PC-9 (cell line): ENCODE results near the gene DENND1A.

Experiments used
- EZH2 ChIP-seq: fragments of 200-600 bp; sonication (generic); IDR thresholded peaks from 2 replicates; pipeline ENCODE4 v1.8.0; 2017; ENCODE audit warnings: antibody characterized with exemption, low read depth
- TF ChIP-seq, protein P1 (sequence below): fragments of 200-600 bp; sonication (generic); conservative IDR thresholded peaks from 2 replicates; pipeline ENCODE4 v1.6.1; 2017; ENCODE audit warnings: mixed run types, antibody characterized with exemption, mild to moderate bottlenecking, moderate library complexity

DNA sequence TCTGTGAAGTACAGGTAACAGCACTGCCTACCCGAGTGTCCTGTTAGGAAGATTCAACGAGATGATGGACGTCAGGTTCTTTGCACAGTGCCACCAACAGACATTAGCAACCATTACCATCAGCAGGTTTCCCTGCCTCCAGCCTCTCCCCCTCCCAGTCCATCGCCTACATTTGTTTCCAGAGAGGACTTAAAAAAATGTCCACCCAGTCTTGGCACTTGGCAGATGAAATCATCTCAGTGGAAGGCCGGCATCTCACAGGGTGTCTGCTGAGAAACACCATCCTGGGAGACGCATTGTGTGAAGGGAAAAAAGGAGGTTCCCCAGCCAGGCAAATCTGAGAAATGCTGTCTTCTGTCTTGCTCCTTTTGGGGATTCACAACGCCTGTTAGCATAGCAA is 515.7 kb downstream of the DENND1A start:
- TF ChIP-seq, protein P1, sequence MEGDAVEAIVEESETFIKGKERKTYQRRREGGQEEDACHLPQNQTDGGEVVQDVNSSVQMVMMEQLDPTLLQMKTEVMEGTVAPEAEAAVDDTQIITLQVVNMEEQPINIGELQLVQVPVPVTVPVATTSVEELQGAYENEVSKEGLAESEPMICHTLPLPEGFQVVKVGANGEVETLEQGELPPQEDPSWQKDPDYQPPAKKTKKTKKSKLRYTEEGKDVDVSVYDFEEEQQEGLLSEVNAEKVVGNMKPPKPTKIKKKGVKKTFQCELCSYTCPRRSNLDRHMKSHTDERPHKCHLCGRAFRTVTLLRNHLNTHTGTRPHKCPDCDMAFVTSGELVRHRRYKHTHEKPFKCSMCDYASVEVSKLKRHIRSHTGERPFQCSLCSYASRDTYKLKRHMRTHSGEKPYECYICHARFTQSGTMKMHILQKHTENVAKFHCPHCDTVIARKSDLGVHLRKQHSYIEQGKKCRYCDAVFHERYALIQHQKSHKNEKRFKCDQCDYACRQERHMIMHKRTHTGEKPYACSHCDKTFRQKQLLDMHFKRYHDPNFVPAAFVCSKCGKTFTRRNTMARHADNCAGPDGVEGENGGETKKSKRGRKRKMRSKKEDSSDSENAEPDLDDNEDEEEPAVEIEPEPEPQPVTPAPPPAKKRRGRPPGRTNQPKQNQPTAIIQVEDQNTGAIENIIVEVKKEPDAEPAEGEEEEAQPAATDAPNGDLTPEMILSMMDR, result no peak
- no peak for TF ChIP-seq EZH2
